ENCODE measurements around the gene SCN4B.
A peak's percentile ranks its signal among the peaks of the same experiment; 100 is the strongest.

The SCN4B gene

GRCh38 chr11:118157186-118157895 lies 4.7 kb upstream of the SCN4B start:
- ATAC-seq: no peak
- no peak for TF ChIP-seq SNAI2 (CRISPR knock-in tag; IDR thresholded peaks at IDR 0.05)

GRCh38 chr11:118156531-118157185 lies 4.0 kb upstream of the SCN4B start:
- ATAC-seq: no peak

GRCh38 chr11:118155776-118156530 lies 3.3 kb upstream of the SCN4B start:
- no peak for ATAC-seq
- no peak for TF ChIP-seq ISL1 (CRISPR knock-in tag; IDR thresholded peaks at IDR 0.05)
- TF ChIP-seq TCF4 (CRISPR knock-in tag; IDR thresholded peaks at IDR 0.05; ENCODE audit: borderline replicate concordance): no peak
- TF ChIP-seq ZFP3 (CRISPR knock-in tag; IDR thresholded peaks at IDR 0.05): no peak
- TF ChIP-seq BACH2 (CRISPR knock-in tag; IDR thresholded peaks at IDR 0.05; ENCODE audit: borderline replicate concordance): no peak
- TF ChIP-seq ZNF70 (CRISPR knock-in tag; IDR thresholded peaks at IDR 0.05): no peak
- no peak for TF ChIP-seq RARB (CRISPR knock-in tag; IDR thresholded peaks at IDR 0.05)
- TF ChIP-seq PATZ1 (CRISPR knock-in tag; IDR thresholded peaks at IDR 0.05; ENCODE audit: borderline replicate concordance): no peak
- no peak for TF ChIP-seq TSHZ2 (CRISPR knock-in tag; IDR thresholded peaks at IDR 0.05)

More at GRCh38 chr11:118156531-118157185, 4.0 kb upstream of the SCN4B start:
- TF ChIP-seq ZFP30 (CRISPR knock-in tag; IDR thresholded peaks at IDR 0.05) (no peak), OSR1 (CRISPR knock-in tag; IDR thresholded peaks at IDR 0.05) (no peak), ZNF565 (CRISPR knock-in tag; conservative IDR thresholded peaks at IDR 0.05; ENCODE audit: low read depth) (no peak), TSHZ2 (CRISPR knock-in tag; IDR thresholded peaks at IDR 0.05) (no peak), SNAI2 (CRISPR knock-in tag; IDR thresholded peaks at IDR 0.05) (no peak), GLIS3 (CRISPR knock-in tag; IDR thresholded peaks at IDR 0.05) (no peak), ZFP3 (CRISPR knock-in tag; IDR thresholded peaks at IDR 0.05) (peak; percentile 61; the same call in 1 of the 2 replicates), POU6F1 (CRISPR knock-in tag; IDR thresholded peaks at IDR 0.05; ENCODE audit: borderline replicate concordance, low read depth) (no peak), BACH2 (CRISPR knock-in tag; IDR thresholded peaks at IDR 0.05; ENCODE audit: borderline replicate concordance) (no peak)

GRCh38 chr11:118154641-118155040 lies 2.0 kb upstream of the SCN4B start:
- no peak for ATAC-seq
- no peak for TF ChIP-seq ZNF565 (CRISPR knock-in tag; conservative IDR thresholded peaks at IDR 0.05; ENCODE audit: low read depth)
- TF ChIP-seq SNAI2 (CRISPR knock-in tag; IDR thresholded peaks at IDR 0.05): no peak
- no peak for TF ChIP-seq PPARA (CRISPR knock-in tag; IDR thresholded peaks at IDR 0.05; ENCODE audit: borderline replicate concordance)
- no peak for TF ChIP-seq ZFP30 (CRISPR knock-in tag; IDR thresholded peaks at IDR 0.05)
- TF ChIP-seq ARNTL (CRISPR knock-in tag; IDR thresholded peaks at IDR 0.05; ENCODE audit: borderline replicate concordance, low read depth): no peak
- TF ChIP-seq ZFP3 (CRISPR knock-in tag; IDR thresholded peaks at IDR 0.05): no peak
- TF ChIP-seq ZNF70 (CRISPR knock-in tag; IDR thresholded peaks at IDR 0.05): no peak
- no peak for TF ChIP-seq TSHZ2 (CRISPR knock-in tag; IDR thresholded peaks at IDR 0.05)
- TF ChIP-seq RARB (CRISPR knock-in tag; IDR thresholded peaks at IDR 0.05): no peak
- no peak for TF ChIP-seq CSDC2 (CRISPR knock-in tag; IDR thresholded peaks at IDR 0.05)
- no peak for TF ChIP-seq GLIS3 (CRISPR knock-in tag; IDR thresholded peaks at IDR 0.05)
- no peak for TF ChIP-seq POU6F1 (CRISPR knock-in tag; IDR thresholded peaks at IDR 0.05; ENCODE audit: borderline replicate concordance, low read depth)
- no peak for TF ChIP-seq TCF4 (CRISPR knock-in tag; IDR thresholded peaks at IDR 0.05; ENCODE audit: borderline replicate concordance)

Data from SK-N-SH treated with all-trans-retinoic acid at 6 μM for 48 hours (cell line).